GM18868 (cell line): Measurements from ENCODE around the gene CLTC.
"Not testable (repeated sequence)": the region's sequence is repeated elsewhere in the genome, so short reads cannot be mapped to it uniquely, and the experiment has no call there.

Experiments
- ATAC-seq: cut with Tn5 transposase; IDR thresholded peaks from one replicate; pipeline ENCODE4 v1.9.1; 2021; ENCODE audit warnings: mild to moderate bottlenecking, moderate library complexity; ENCODE audit not compliant: unreplicated experiment

The CLTC gene

GRCh38 chr17:59619298-59620063 lies at the start of gene CLTC:
TSS of gene CLTC (plus strand) at chr17:59619895. CDS start at chr17:59620132, 237 bp downstream.
- ATAC-seq = peak; percentile 84

GRCh38 chr17:59572301-59572924 lies 47.3 kb upstream of the CLTC start:
- no peak for ATAC-seq

DNA sequence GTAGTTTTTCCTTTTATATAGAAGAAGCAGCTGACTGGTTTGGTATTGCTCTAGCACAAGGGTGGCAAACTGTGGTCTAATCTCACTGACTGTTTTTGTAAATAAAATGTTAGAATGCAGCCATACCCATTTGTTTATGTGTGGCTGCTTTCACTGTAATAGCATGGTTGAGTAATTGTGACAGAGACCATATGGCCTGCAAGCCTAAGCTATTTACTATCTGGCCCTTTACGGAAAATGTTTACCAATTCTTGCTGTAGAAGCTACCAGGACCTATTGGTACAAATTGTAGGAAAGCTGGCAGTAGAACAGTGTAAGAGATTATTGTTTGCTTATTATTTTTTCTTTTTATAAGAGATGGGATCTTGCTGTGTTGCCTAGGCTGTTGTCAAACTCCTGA lies 35.5 kb upstream of the CLTC start:
- not testable (repeated sequence) for ATAC-seq

DNA sequence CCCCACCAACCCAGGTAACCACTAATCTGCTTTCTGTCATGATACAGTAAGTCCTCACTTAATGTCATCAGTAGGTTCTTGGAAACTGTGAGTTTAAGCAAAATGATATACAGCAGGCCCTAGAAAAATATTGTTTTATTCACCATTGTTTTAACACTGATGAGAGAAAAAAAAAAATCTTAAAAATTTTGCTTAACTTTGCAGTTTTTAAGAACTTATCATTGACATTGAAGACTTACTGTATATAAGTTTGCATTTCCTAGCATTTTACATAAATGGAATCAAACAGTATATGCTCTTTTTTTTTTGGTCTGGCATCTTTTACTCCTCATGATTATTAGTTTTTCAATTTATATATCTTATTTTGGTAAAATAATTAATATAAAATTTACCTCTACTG lies 19.5 kb upstream of the CLTC start:
- ATAC-seq = no peak

DNA sequence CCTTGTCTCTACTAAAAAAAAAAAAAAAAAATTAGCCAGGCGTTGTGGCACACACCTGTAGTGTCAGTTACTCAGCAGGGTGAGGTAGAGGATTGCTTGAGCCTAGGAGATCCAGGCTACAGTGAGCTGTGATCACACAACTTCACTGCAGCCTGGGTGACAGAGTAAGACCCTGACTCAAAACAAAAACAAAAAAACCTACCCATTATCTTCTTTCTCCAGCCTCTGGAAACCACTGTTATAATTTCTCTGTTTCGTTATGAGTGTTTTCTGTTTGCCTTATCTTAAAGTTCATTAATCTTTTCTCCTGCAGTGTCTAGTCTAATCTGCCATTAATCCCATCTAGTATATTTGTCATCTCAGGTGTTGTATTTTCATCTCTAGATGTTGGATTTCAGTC lies 18.6 kb upstream of the CLTC start:
- ATAC-seq = peak; percentile 70

DNA sequence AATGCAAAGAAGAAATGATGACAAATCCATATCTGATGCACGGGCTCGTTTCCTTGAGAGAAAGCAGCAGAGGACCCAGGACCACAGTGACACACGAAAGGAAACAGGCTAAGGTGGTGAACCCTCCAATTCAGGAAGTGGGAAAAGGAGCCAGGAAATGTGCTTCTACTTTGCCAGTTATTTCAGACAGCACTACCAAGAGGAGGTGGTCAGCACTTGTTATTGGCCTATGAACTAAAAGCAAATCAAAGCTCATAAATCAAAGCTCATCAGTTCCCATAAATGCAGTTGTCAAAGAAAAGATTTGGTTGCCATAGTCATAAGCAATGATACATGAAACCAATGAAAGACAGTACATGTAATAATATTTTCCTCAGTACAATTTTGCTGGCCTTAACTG lies 12.6 kb upstream of the CLTC start:
- no peak for ATAC-seq

DNA sequence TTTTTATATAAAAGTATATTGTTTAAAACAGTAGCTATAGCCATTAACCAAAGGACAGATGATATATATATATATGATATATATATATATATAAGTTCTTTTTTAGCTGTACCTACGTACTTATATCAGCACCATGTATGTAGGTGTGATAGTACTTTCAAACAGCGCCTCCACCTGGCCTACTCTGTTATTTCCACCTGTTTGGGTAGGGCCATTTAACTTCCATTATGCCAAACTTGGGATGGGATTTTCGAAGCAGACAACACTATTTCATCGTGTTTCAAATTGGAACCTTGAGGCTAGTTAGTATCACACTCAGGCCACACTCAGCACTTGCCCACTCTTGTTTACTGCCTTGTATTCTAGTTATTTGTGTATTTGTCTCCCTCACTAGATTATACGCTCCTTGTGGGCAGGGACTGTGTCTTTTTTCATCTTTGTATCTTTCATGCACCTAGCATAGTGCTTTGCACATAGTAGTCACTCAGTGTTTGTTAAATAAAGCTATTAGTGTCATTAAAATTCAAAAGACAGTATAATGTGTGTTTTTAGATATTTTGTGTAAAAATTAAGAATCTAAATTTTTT lies 11.8 kb upstream of the CLTC start:
- ATAC-seq = no peak

DNA sequence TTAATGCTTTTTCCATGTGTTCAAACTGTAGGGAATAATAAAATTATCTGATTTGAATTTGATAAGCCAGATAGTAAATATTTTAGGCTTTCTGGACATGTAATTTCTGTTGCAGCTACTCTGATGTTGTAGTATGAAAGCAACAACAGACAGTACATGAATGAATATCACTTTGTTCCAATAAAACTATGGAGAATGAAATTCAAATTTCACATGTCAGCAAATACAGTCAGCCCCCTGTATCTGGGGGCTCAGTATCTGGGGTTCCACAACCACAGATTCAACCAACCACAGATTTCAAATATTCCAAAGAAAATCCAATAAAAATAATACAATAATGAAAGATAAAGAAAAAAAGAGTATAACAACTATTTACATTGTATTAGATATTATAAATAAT lies 8.2 kb upstream of the CLTC start:
- no peak for ATAC-seq

DNA sequence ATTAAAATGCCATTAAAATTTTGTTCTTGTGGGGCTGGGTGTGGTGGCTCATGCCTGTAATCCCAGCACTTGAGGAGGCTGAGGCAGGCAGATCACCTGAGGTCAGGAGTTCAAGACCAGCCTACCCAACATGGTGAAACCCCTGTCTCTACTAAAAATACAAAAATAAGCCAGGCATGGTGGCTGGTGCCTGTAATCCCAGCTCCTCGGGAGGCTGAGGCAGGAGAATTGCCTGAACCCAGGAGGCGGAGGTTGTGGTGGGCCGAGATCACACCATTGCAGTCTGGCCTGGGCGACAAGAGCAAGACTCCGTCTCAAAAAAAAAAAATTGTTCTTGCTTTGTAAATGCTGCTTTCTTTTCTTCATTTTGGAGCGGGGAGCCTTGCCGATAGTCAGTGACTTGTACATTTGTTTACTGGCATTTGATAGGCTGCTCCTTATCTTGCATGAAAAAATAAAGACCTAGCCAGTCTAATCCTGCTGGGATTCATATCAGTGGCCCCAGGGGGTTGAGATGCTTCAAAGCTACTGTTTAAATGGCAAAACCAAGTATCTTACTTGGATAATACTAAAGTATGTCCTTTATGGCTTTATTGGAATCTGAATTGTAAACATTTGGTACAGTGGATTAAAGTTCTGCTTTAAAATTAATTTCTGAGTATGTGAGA lies 3.3 kb upstream of the CLTC start:
- no peak for ATAC-seq

DNA sequence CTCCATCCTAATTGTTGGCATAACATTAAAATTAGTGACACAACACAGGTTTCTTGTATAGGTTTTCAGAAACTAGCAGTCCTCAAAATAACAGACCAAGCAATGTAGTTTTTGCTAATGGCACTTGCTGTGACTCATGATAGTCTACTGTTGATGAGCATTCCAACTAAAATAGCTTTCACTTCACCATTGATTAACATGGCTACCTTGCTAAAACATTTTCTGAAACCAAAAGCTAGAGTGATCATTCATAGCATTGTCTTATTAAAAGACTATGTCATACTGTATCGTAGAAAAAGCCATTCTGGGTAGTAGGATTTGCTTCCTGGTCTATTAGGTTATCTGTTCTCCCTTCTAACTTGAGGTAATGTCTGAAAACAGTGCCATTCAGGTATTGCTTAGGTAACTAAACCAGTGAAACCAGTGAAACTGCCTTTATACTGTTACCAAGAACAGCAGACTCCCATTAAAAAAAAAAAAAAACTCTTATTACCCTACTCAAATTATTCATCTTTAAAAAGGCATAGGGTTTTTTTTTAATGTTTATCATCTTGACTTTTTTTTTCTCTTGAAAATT lies 2.5 kb upstream of the CLTC start:
- ATAC-seq = no peak

- ATAC-seq = no peak
Observed at GRCh38 chr17:59619035-59619297, 729 bp upstream of the CLTC start.

- ATAC-seq = no peak
Observed at GRCh38 chr17:59620064-59620359, 317 bp downstream of the CLTC start.

- ATAC-seq = no peak
Observed at GRCh38 chr17:59620518-59621259, 994 bp downstream of the CLTC start.

GRCh38 chr17:59621771-59622170 lies 2.1 kb downstream of the CLTC start:
- no peak for ATAC-seq

DNA sequence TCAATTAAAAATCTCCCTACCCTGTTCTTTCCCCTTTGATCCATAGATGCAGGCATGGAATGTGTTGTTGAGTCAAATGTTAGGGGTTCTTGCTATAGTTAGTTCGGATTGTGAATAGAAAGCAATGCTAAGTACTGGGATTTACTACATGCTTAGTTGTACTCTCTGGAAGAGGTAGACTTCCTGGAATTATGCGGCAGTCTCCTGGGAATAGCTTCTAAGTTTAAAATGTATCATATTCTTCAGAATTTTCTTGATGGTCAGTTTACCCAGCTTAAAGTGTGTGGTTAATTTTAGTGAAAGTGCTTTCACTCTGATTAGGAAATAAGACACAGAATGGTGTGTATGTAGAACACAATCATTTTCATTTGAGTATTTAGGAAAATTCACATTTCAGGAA lies 3.5 kb downstream of the CLTC start:
- ATAC-seq = no peak

DNA sequence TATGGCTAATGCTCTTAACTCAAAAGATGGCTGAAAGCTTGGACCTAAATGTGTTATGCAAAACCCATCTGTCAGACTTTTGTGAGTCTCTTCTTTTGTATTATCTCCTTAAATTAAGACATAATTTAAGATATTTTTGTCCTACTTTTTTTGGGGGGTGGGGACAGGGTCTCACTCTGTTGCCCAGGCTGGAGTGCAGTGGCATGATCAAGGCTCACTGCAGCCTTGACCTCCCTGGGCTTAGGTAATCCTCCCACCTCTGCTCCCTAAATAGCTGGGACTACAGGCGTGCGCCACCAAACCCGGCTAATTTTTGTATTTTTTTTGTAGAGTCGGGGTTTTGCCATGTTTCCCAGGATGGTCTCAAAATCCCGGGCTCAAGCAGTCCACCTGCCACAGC lies 7.1 kb downstream of the CLTC start:
- no peak for ATAC-seq

DNA sequence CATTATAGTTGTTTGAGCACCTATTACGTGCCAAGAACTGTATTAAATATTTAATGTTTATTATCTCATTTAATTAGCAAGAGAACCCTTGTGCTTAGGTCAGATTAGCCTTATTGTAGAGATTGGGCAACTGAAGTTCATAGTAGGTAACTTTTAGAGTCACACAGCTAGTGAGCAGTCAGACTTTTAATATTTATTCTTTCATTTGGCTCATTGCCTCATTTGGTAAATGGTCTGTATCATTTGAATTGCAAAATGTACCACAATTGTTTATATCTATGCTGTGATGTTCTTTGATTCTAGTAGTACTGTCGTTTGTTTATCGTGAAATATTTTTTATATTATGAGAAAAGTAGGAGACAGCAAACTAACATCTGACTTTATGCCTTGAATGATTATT lies 7.6 kb downstream of the CLTC start:
- ATAC-seq = no peak

GRCh38 chr17:59627770-59628171 lies 8.1 kb downstream of the CLTC start:
- ATAC-seq = no peak

GRCh38 chr17:59629174-59629573 lies 9.5 kb downstream of the CLTC start:
- ATAC-seq = no peak

DNA sequence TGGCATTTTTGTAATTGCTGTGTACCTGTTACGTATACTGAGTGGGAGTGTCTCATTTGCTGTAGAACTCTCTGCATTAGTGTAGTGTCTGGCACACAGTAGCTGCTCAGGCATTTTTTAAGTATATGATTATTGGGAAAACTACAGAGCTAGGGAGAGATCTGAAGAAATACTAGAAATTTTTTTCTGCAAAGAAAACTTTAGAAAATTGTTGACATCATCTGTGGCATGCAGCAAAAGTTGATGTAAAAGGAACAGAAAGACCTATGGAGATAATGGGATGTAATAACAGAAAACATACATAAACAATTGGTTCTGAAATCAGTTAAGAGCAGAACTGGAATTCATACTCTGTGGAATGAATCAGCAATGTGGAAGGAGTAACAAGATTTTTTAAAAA lies 11.6 kb downstream of the CLTC start:
- no peak for ATAC-seq

- no peak for ATAC-seq
Observed at GRCh38 chr17:59632398-59632797, 12.7 kb downstream of the CLTC start.
